ENCODE measurements around the gene BAHCC1. TPM values are rescaled to one million over a fixed set of nuclear protein-coding genes. Genes with fewer than 3 reads are reported as not detected.

BAHCC1 gene
- total and polyA plus RNA-seq, 9 of the 15 experiments (the other 6 are each of a cell fraction or from before 2014, with no cell fraction given) = 0.14 to 26.9 (median 5.0) TPM

- no peak for TF ChIP-seq TEAD2 (tag; IDR thresholded peaks at IDR 0.05)
- no peak for TF ChIP-seq SMARCE1 (IDR thresholded peaks at IDR 0.05)
- TF ChIP-seq BRF1 (IDR thresholded peaks at IDR 0.05; ENCODE audit: borderline replicate concordance, extremely low read depth, insufficient read length) = no peak
- TF ChIP-seq, protein P1, sequence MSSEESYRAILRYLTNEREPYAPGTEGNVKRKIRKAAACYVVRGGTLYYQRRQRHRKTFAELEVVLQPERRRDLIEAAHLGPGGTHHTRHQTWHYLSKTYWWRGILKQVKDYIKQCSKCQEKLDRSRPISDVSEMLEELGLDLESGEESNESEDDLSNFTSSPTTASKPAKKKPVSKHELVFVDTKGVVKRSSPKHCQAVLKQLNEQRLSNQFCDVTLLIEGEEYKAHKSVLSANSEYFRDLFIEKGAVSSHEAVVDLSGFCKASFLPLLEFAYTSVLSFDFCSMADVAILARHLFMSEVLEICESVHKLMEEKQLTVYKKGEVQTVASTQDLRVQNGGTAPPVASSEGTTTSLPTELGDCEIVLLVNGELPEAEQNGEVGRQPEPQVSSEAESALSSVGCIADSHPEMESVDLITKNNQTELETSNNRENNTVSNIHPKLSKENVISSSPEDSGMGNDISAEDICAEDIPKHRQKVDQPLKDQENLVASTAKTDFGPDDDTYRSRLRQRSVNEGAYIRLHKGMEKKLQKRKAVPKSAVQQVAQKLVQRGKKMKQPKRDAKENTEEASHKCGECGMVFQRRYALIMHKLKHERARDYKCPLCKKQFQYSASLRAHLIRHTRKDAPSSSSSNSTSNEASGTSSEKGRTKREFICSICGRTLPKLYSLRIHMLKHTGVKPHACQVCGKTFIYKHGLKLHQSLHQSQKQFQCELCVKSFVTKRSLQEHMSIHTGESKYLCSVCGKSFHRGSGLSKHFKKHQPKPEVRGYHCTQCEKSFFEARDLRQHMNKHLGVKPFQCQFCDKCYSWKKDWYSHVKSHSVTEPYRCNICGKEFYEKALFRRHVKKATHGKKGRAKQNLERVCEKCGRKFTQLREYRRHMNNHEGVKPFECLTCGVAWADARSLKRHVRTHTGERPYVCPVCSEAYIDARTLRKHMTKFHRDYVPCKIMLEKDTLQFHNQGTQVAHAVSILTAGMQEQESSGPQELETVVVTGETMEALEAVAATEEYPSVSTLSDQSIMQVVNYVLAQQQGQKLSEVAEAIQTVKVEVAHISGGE (CRISPR knock-in tag; IDR thresholded peaks at IDR 0.05) = no peak
- no peak for TF ChIP-seq ZNF165 (CRISPR knock-in tag; IDR thresholded peaks at IDR 0.05; ENCODE audit: borderline replicate concordance)
- TF ChIP-seq SMAD1 (IDR thresholded peaks at IDR 0.05; ENCODE audit: low read depth, low read length, partially characterized antibody) = no peak
- no peak for TF ChIP-seq CREB3L1 (IDR thresholded peaks at IDR 0.05; ENCODE audit: borderline replicate concordance, low read depth)
- TF ChIP-seq ATF4 (CRISPR knock-in tag; IDR thresholded peaks at IDR 0.05) = peak; percentile 52
- no peak for TF ChIP-seq EWSR1 (IDR thresholded peaks at IDR 0.05; ENCODE audit: borderline replicate concordance, low read depth, partially characterized antibody)
- TF ChIP-seq BHLHE40 (IDR thresholded peaks at IDR 0.05; ENCODE audit: low read length) = no peak
- no peak for TF ChIP-seq PRPF4 (IDR thresholded peaks at IDR 0.05; ENCODE audit: insufficient read depth, low read depth, low read length, poor library complexity, severe bottlenecking)
- TF ChIP-seq AFF4 (CRISPR knock-in tag; IDR thresholded peaks at IDR 0.05) = peak; percentile 83; the same call in 1 of the 2 replicates
- peak; percentile 77; the same call in 1 of the 2 replicates for TF ChIP-seq SMAD3 (CRISPR knock-in tag; conservative IDR thresholded peaks at IDR 0.05)
- TF ChIP-seq RFX7 (CRISPR knock-in tag; IDR thresholded peaks at IDR 0.05) = 0 out of 2 replicates have a peak, but pooled peaks have one; percentile 70
- TF ChIP-seq MYC (IDR thresholded peaks at IDR 0.05; ENCODE audit: low read depth, low read length) = no peak
- TF ChIP-seq MYC (CRISPR knock-in tag; IDR thresholded peaks at IDR 0.05; ENCODE audit: borderline replicate concordance, low read depth) = 0 out of 2 replicates have a peak, but pooled peaks have one; percentile 14
These were observed 114.1 kb downstream of the BAHCC1 start (continued) for GRCh38 chr17:81509207-81509971.
